Retinal pigment epithelial cell (primary cell): ENCODE data around the gene SLC24A3.

ENCODE experiments used
- DNase-seq: peaks from one replicate; pipeline ENCODE4 v3.0.0-alpha.2; 2010; ENCODE audit warnings: low read depth
- H3K4me3 ChIP-seq: 2 replicates; pipeline ENCODE4 v1.5.1; 2011; ENCODE audit warnings: mild to moderate bottlenecking, low read length, control low read depth, moderate library complexity
- CTCF ChIP-seq: conservative IDR thresholded peaks from 2 replicates; pipeline ENCODE4 v1.5.1; 2011; ENCODE audit warnings: low read depth, low read length, control low read depth, inconsistent platforms

The SLC24A3 gene

GRCh38 chr20:19368351-19368750, 155.9 kb downstream of the SLC24A3 start:
- DNase-seq: no peak
- no peak overlapping the region for H3K4me3 ChIP-seq
- no peak for TF ChIP-seq CTCF

- no peak for TF ChIP-seq CTCF
- H3K4me3 ChIP-seq: no peak overlapping the region
- DNase-seq: no peak
Measured at GRCh38 chr20:19370076-19371075, 157.9 kb downstream of the SLC24A3 start.

GRCh38 chr20:19371112-19371511, 158.7 kb downstream of the SLC24A3 start:
- TF ChIP-seq CTCF: no peak
- no peak overlapping the region for H3K4me3 ChIP-seq
- no peak for DNase-seq

GRCh38 chr20:19374216-19374615, 161.8 kb downstream of the SLC24A3 start:
- DNase-seq: no peak
- TF ChIP-seq CTCF: no peak
- no peak overlapping the region for H3K4me3 ChIP-seq

GRCh38 chr20:19375395-19375794, 163.0 kb downstream of the SLC24A3 start:
- no peak overlapping the region for H3K4me3 ChIP-seq
- DNase-seq: no peak
- TF ChIP-seq CTCF: no peak

- no peak for DNase-seq
- H3K4me3 ChIP-seq: no peak overlapping the region
- TF ChIP-seq CTCF: no peak
Measured at GRCh38 chr20:19375801-19376200, 163.4 kb downstream of the SLC24A3 start.
